Effector memory CD8-positive, alpha-beta T cell (primary cell): ENCODE measurements around the gene PMM1.
"Not testable (repeated sequence)": the region's sequence is repeated elsewhere in the genome, so short reads cannot be mapped to it uniquely, and the experiment has no call there.

Experiments
- ATAC-seq: fragments of 150-1000 bp; cut with Tn5 transposase; replicated peaks from 2 replicates; pipeline ENCODE4 v1.10.0; 2021; ENCODE audit warnings: mild to moderate bottlenecking, moderate library complexity
- DNase-seq, 3 experiments: peaks; one replicate each; pipeline ENCODE4 v3.0.0; 2021
- H3K27ac Mint-ChIP-seq, 2 donors: one replicate each; pipeline ENCODE4 v1.8.0; 2022; ENCODE audit warnings: mild to moderate bottlenecking in 2 of 2, mixed read lengths in 2 of 2, moderate library complexity in 2 of 2
- H3K27me3 Mint-ChIP-seq, 2 donors: one replicate each; pipeline ENCODE4 v1.8.0; 2022; ENCODE audit warnings: mixed read lengths in 2 of 2
- H3K36me3 Mint-ChIP-seq: one replicate; pipeline ENCODE4 v1.8.0; 2022; ENCODE audit warnings: mild to moderate bottlenecking, moderate library complexity, mixed read lengths; ENCODE audit not compliant: insufficient read depth
- H3K4me1 Mint-ChIP-seq, 2 donors: one replicate each; pipeline ENCODE4 v1.8.0; 2022; ENCODE audit warnings: low read depth in 2 of 2, mixed read lengths in 2 of 2
- H3K4me3 Mint-ChIP-seq, 2 donors: one replicate each; pipeline ENCODE4 v1.8.0; 2022; ENCODE audit warnings: mild to moderate bottlenecking in 2 of 2, mixed read lengths in 2 of 2, moderate library complexity in 2 of 2
- H3K9me3 Mint-ChIP-seq, 2 donors: one replicate each; pipeline ENCODE4 v1.8.0; 2022; ENCODE audit warnings: mixed read lengths in 2 of 2

Gene PMM1

DNA sequence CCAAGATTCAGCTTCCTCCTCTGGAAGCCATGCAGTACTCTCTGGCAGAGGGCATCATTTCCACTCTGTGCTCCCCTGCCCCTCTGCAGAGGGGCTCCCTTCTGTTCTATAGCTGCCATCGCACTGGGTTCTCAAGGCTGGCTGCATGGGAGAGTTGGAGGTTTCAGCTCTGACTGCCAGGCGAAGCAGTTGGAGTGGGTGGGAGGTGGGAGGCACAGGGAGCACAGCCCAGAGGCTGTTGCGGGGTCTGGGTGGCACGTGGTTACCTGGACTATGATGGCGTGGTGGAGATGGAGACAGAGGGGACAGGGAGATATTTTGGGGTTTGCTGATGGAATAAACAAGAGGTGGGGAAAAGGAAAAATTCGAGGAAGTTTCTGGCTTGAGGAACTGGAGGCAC lies 4.8 kb downstream of the PMM1 start:
- no peak for DNase-seq
- Mint-ChIP-seq H3K9me3 (no peaks in the 10 kb centered on the region), H3K4me1 (peaks cover 16 to 21% of the 10 kb centered on the region in 2 donors), H3K36me3 (peaks cover 23% of the 10 kb centered on the region), H3K27ac (peak overlapping the region in 1 of 2 donors; percentile 26), H3K27me3 (no peaks in the 10 kb centered on the region), H3K4me3 (no peak overlapping the region)
- no peak for ATAC-seq

DNA sequence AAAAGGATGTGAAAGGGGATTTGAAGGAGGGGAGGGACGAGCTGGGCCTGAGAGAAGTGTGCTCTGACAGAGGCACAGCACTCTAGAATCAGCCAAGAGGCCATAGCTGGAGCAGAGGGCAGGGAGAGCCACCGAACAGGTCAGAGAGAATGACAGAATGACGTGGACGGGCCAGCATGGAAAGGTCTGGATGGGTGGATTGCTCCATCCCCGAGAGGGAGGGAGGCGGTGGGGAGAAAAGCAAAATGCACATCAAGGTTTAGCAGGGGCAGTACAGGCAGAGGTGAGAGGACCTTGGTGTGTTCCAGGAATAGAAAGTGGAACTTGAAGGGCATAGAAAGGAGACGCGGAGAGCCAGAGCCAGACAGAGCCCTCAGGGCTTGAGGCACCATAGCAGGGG lies 6.9 kb downstream of the PMM1 start:
- Mint-ChIP-seq H3K9me3 (no peaks in the 10 kb centered on the region), H3K4me1 (peaks cover 3 to 7% of the 10 kb centered on the region in 2 donors), H3K27me3 (no peaks in the 10 kb centered on the region), H3K36me3 (peaks cover 28% of the 10 kb centered on the region), H3K27ac (peak overlapping the region; percentile 10 to 35), H3K4me3 (no peak overlapping the region)
- ATAC-seq (no peak), DNase-seq (no peak)

DNA sequence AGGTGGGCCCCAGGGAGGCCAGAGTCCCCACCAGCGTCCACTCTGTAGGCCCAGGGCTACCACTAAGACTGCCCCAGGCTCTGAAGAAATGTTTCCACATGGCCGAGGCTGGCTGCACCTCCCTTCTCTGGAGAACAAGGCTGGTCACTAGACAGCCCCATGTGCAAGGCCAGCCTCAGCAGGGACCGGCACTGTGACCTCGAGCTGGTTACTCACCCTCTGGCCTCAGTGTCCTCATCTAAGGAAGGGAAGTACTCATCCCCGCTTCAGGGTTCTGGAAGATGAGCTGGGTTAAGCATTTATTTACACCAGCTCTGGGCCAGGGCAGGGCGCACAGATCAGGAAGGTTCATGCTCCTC lies 9.7 kb downstream of the PMM1 start:
- Mint-ChIP-seq H3K36me3 (peaks cover 28% of the 10 kb centered on the region), H3K27ac (no peak overlapping the region), H3K4me3 (no peak overlapping the region), H3K27me3 (no peaks in the 10 kb centered on the region), H3K9me3 (no peaks in the 10 kb centered on the region), H3K4me1 (peaks cover 3 to 4% of the 10 kb centered on the region in 2 donors)
- DNase-seq: no peak
- ATAC-seq: no peak

DNA sequence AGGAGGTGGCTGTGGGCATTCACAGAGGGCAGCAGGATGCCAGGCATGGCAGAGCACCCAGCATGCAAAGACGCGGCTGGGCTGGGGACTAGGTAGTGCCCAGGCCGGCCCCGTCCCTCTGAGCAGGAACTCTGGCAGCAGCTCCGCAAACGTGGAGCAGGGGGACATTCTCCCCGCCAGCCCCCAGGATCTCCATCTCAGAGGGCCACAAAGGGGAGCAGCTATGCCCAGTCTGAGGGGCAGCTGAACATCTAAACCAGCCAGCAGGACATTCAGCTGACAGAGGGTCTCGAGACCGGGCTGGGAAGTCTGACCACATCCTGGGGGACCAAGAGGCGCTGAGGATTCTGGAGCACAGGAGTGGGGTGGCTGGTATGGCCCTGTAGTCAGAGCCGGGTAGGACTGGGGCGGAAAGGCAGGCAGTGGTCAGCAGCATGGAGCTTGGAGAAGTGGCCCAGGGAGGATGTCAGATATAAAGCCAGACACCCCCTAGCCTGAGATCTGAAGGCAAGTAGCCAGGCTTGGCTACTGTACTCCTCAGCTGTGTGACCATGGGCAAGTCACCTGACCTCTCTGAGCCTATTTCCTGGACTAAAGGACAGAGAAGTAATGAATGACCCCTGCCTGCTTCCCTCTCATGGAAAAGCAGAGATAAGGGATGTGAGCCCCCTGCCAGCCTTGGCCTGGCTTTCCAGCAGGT lies 10.2 kb downstream of the PMM1 start:
- DNase-seq (no peak), ATAC-seq (no peak)
- H3K4me1 Mint-ChIP-seq: peaks cover 2% of the 10 kb centered on the region in 2 donors
- H3K36me3 Mint-ChIP-seq: peaks cover 31% of the 10 kb centered on the region
- no peak overlapping the region for H3K27ac Mint-ChIP-seq
- no peak overlapping the region for H3K4me3 Mint-ChIP-seq
- no peaks in the 10 kb centered on the region for H3K27me3 Mint-ChIP-seq
- no peaks in the 10 kb centered on the region for H3K9me3 Mint-ChIP-seq

DNA sequence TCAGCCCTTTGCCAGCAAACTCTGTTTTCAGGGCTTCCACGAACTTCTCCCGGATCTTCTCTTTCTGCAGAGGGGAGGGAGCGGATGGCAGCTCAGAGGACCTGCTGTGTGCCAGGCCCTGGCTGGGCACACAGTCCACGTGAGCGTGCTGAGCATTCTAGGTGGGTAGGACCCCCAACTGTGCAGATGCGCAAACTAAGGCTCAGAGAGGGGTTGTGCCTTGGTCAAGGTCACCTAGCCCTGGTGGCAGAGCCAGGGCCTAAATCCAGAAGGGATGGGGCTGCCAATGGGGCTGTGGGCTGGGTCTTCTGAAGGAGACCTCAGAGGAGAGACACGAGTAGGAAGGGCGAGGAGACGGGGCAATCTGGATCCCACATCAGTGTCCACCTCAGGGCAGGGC lies 10.8 kb downstream of the PMM1 start:
- Mint-ChIP-seq H3K4me1 (peaks cover 0 to 1% of the 10 kb centered on the region in 2 donors), H3K36me3 (peaks cover 26% of the 10 kb centered on the region), H3K9me3 (no peaks in the 10 kb centered on the region), H3K27ac (no peak overlapping the region), H3K4me3 (no peak overlapping the region), H3K27me3 (no peaks in the 10 kb centered on the region)
- no peak for ATAC-seq
- DNase-seq: no peak

DNA sequence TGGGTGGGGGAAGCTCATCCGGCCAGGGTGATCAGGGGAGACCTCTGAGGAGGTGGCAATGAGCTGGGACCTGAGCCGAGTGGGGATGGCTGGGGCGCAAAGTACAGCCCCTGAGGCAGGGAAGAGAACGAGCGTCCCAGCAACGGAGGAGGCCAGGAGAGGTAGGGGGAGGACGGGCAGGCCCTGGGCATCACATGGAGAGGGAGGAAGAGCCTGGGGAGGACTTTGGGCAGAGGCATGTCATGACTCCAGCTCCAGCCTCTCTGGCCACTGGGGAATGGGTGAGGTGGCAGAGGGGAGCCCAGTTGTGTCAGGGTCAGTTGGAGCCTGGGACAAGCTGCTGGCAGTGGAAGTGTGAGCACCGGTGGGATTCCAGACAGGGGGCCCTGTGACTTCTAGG lies 11.5 kb downstream of the PMM1 start:
- Mint-ChIP-seq H3K36me3 (peaks cover 21% of the 10 kb centered on the region), H3K4me1 (no peaks in the 10 kb centered on the region), H3K27ac (no peak overlapping the region), H3K27me3 (no peaks in the 10 kb centered on the region), H3K4me3 (no peak overlapping the region), H3K9me3 (no peaks in the 10 kb centered on the region)
- DNase-seq: no peak
- ATAC-seq: no peak

DNA sequence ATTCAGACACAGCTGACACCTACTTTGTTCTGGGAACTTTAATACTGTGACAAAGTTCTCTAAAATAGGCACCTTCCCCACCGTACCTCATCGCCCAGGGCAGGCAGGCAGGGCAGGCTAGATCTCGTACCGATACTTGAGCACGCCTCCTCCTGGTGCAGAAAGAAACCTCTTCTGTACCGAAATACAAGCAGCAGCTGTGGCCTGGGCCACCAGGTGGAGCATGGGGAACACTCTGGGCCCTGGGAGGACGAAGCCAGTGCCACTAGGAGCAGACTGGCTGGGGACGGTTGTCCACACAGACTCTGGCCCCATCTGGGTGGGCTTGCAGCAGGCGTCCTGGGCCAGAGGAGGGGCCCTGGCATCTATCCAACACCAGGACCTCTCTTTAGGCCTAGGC lies 12.8 kb downstream of the PMM1 start:
- Mint-ChIP-seq H3K27me3 (no peaks in the 10 kb centered on the region), H3K9me3 (no peaks in the 10 kb centered on the region), H3K4me3 (no peak overlapping the region), H3K27ac (peak overlapping the region in 1 of 2 donors; percentile 44), H3K4me1 (no peaks in the 10 kb centered on the region), H3K36me3 (peaks cover 11% of the 10 kb centered on the region)
- ATAC-seq (peak; percentile 57), DNase-seq (peak; percentile 9 to 25 (median 17))

DNA sequence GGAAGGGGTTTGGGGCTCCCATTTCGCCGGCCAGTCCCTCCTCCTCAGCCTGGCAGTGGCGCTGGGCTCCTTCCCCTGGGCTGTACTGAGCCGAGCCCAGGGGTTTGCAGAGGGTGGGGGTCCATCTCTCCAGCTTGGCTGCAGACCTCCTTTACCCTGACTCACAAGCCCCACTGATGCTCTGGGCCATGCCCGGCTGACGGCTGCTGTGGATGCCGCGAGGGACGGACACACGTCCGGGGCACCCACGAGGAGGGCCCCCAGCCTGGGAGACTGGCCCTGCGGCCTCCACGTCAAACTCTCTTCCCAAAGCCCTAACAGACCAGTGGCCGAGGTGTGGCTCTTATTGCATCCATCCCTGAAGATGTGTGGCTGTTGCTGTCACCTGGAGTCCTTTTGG lies 14.1 kb downstream of the PMM1 start:
- H3K27ac Mint-ChIP-seq: peak overlapping the region in 1 of 2 donors; percentile 38
- no peaks in the 10 kb centered on the region for H3K9me3 Mint-ChIP-seq
- ATAC-seq: no peak
- no peak for DNase-seq
- H3K4me1 Mint-ChIP-seq: no peaks in the 10 kb centered on the region
- no peak overlapping the region for H3K4me3 Mint-ChIP-seq
- H3K27me3 Mint-ChIP-seq: no peaks in the 10 kb centered on the region
- peaks cover 8% of the 10 kb centered on the region for H3K36me3 Mint-ChIP-seq

DNA sequence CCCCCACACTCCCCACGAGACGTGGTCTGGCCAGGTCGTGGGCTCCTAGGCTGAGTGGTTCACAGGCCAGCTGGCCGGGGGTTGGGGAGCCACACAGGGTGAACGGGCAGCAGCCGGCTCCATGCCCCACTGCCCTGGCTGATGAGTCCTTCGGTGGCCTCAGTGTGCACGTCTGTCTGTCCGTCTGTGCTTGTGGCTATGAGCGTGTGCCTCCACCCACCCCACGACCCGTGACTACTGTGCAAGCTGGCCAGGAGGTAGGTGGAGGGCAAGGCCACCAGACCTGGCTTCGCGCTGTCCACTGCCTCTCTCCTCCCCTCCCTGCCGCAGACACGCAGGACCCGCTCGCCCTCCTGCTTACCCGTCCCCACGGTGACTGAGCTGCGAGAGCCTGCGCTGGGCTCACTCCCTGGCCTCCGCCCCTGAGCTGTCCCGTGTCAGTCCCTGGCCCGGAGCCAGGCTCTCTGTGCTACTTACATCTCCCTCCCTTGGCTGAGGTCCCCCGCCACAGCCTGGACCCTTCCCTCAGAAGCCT lies 14.7 kb downstream of the PMM1 start:
- Mint-ChIP-seq H3K4me3 (no peak overlapping the region), H3K9me3 (no peaks in the 10 kb centered on the region), H3K27ac (no peak overlapping the region), H3K4me1 (no peaks in the 10 kb centered on the region), H3K27me3 (no peaks in the 10 kb centered on the region), H3K36me3 (peaks cover 8% of the 10 kb centered on the region)
- ATAC-seq (no peak), DNase-seq (no peak)

DNA sequence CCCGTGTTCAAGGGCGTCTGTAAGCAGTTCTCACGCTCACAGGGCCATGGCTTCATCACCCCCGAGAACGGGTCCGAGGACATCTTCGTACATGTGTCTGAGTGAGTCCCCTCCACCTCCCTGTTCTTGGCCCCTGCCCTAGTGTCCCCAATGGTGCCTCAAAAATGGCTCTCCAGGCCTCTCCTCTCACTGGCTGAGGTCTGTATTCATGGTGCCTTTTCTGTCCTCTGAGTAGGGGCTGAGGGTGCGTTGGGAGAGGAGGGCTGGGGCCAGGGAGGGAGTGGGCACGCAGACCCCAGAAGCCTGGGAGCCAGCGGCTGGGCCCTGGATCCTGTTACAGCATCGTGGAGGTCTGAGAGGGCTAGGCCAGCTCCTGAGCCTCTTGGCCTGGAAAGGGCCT lies 16.0 kb downstream of the PMM1 start:
- DNase-seq (no peak), ATAC-seq (no peak)
- H3K36me3 Mint-ChIP-seq: peaks cover 8% of the 10 kb centered on the region
- no peak overlapping the region for H3K27ac Mint-ChIP-seq
- no peaks in the 10 kb centered on the region for H3K27me3 Mint-ChIP-seq
- H3K4me3 Mint-ChIP-seq: no peak overlapping the region
- H3K4me1 Mint-ChIP-seq: no peaks in the 10 kb centered on the region
- H3K9me3 Mint-ChIP-seq: no peaks in the 10 kb centered on the region

DNA sequence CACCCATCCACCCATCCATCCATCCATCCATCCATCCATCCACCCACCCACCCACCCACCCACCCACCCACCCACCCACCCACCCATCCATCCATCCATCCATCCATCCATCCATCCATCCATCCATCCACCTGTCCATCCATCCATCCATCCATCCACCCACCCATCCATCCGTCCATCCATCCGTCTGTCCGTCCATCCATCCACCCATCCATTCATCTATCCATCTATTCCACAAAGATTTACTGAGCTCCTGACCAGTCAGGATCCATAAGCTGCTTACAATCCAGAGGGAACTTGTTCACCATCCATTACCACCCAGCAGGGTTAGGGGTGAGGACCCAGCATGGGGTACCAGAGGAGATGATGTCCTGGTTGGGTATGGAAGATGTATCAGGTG lies 17.3 kb downstream of the PMM1 start:
- peak overlapping the region in 1 of 2 donors; percentile 56 for H3K27ac Mint-ChIP-seq
- not testable (repeated sequence) for H3K36me3 Mint-ChIP-seq, DNase-seq, H3K27me3 Mint-ChIP-seq, H3K9me3 Mint-ChIP-seq, ATAC-seq, H3K4me3 Mint-ChIP-seq, H3K4me1 Mint-ChIP-seq

DNA sequence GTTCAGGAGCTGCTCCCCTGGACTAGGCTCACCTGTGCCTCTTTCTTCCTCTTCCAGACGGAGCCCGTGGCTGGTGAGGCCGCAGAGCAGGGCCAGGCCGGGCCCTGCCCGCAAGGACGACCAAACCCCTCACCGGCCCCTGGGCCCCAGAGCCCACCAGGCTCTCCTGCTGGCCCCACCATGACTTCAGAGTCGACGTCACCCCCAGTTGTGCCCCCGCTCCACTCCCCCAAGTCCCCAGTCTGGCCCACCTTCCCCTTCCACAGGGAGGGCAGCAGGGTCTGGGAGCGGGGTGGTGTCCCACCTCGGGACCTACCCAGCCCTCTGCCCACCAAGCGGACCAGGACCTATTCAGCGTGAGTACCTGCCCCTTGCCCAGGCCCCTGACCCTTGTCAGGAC lies 17.9 kb downstream of the PMM1 start:
- DNase-seq (no peak), ATAC-seq (no peak)
- Mint-ChIP-seq H3K9me3 (no peaks in the 10 kb centered on the region), H3K36me3 (peaks cover 3% of the 10 kb centered on the region), H3K27ac (no peak overlapping the region), H3K27me3 (no peaks in the 10 kb centered on the region), H3K4me1 (no peaks in the 10 kb centered on the region), H3K4me3 (no peak overlapping the region)

DNA sequence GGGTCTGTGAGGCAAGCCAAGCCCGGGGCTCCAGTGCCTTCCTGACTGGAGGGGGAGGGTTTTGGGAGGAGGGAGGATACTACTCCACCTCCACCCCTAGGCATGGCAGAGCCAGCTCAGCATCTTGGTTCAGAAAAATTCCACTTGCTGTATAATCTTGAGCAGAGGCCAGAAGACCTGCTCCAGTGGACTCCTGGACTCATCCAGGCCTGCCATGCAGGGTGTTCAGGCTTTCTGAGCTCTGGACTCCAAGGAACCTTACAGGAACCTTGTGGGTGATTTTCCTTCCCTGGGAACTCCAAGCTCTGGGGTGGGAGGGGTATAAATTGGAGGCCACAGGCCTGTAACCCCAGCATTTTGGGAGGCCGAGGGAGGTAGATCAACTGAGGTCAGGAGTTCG lies 19.4 kb downstream of the PMM1 start:
- Mint-ChIP-seq H3K27me3 (no peaks in the 10 kb centered on the region), H3K4me1 (no peaks in the 10 kb centered on the region), H3K27ac (peak overlapping the region in 1 of 2 donors; percentile 44), H3K36me3 (peaks cover 3% of the 10 kb centered on the region), H3K9me3 (no peaks in the 10 kb centered on the region), H3K4me3 (no peak overlapping the region)
- ATAC-seq (no peak), DNase-seq (no peak)

DNA sequence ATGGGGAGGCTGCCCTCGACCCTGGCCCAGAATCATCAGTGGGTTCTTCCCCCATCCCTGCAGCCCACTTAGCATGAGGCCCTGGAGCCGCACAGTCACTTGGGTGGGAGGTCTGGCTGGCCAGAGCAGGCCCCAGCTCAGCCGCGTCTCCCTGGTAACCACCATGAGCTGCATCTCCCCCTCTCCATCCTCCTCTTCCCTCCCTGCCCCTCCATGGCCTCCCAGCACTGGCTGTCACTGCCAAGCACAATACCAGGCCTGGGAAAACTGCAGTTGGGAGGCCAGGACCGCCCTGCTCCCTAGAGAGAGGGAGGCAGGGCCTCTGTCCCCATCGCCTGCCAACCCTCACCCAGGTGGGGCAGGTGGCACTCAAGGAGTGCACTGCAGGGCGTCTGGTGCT lies 20.8 kb downstream of the PMM1 start:
- no peak for ATAC-seq
- Mint-ChIP-seq H3K27ac (no peak overlapping the region), H3K4me1 (no peaks in the 10 kb centered on the region), H3K36me3 (no peaks in the 10 kb centered on the region), H3K9me3 (no peaks in the 10 kb centered on the region), H3K4me3 (no peak overlapping the region), H3K27me3 (no peaks in the 10 kb centered on the region)
- DNase-seq: no peak

DNA sequence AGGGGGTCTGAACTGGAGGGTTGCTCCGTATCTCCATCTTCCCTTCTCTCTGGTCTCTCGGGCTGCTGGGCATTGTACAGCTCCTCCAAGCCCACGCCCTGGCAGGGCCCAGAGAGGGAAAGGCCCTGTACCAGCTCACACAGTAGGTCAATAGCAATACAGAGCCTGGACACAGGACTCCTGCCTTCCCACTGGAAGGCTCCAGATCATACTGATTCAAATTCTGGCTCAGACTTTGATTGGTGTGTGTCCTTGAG lies 22.2 kb downstream of the PMM1 start:
- no peaks in the 10 kb centered on the region for H3K9me3 Mint-ChIP-seq
- no peak overlapping the region for H3K4me3 Mint-ChIP-seq
- no peak for ATAC-seq

More for the DNA sequence above, 22.2 kb downstream of the PMM1 start:
- Mint-ChIP-seq H3K27ac (no peak overlapping the region), H3K27me3 (peaks cover 0 to 6% of the 10 kb centered on the region in 2 donors), H3K4me1 (no peaks in the 10 kb centered on the region), H3K36me3 (no peaks in the 10 kb centered on the region)
- DNase-seq: no peak
